HG03558 (cell line): Measurements from ENCODE around the gene FOXE3.

Source experiments
- ATAC-seq: cut with Tn5 transposase; IDR thresholded peaks from one replicate; pipeline ENCODE4 v1.9.1; 2021; ENCODE audit warnings: moderate number of reproducible peaks; ENCODE audit not compliant: unreplicated experiment; ENCODE audit errors: extremely low read depth

The FOXE3 gene

GRCh38 chr1:47403321-47403910 is 12.7 kb upstream of the FOXE3 start:
- ATAC-seq: no peak

GRCh38 chr1:47405697-47406096 is 10.4 kb upstream of the FOXE3 start:
- no peak for ATAC-seq

- no peak for ATAC-seq
Measured at GRCh38 chr1:47406966-47407365, 9.1 kb upstream of the FOXE3 start.

- ATAC-seq: no peak
Measured at GRCh38 chr1:47407481-47407880, 8.6 kb upstream of the FOXE3 start.

GRCh38 chr1:47409311-47410067 is 6.6 kb upstream of the FOXE3 start:
- no peak for ATAC-seq

- no peak for ATAC-seq
Measured at GRCh38 chr1:47410068-47410455, 6.0 kb upstream of the FOXE3 start.

- no peak for ATAC-seq
Measured at GRCh38 chr1:47411436-47411835, 4.6 kb upstream of the FOXE3 start.

GRCh38 chr1:47412437-47412836 is 3.6 kb upstream of the FOXE3 start:
- no peak for ATAC-seq

GRCh38 chr1:47416319-47417169 is 459 bp downstream of the FOXE3 start:
- no peak for ATAC-seq

GRCh38 chr1:47417170-47418044 is 1.3 kb downstream of the FOXE3 start:
- ATAC-seq: no peak

GRCh38 chr1:47418122-47418521 is 2.0 kb downstream of the FOXE3 start:
- no peak for ATAC-seq

- no peak for ATAC-seq
Measured at GRCh38 chr1:47418681-47419325, 2.7 kb downstream of the FOXE3 start.

- ATAC-seq: no peak
Measured at GRCh38 chr1:47420547-47420946, 4.5 kb downstream of the FOXE3 start.

GRCh38 chr1:47423872-47424271 is 7.8 kb downstream of the FOXE3 start:
- ATAC-seq: no peak

GRCh38 chr1:47424336-47424982 is 8.4 kb downstream of the FOXE3 start:
- ATAC-seq: no peak

GRCh38 chr1:47431534-47431933 is 15.4 kb downstream of the FOXE3 start:
- ATAC-seq: no peak

GRCh38 chr1:47432071-47433036 is 16.3 kb downstream of the FOXE3 start:
- no peak for ATAC-seq

GRCh38 chr1:47433037-47433421 is 16.9 kb downstream of the FOXE3 start:
- no peak for ATAC-seq
